Keratinocyte (primary cell): Measurements from ENCODE around the gene NCK2. TPM values are rescaled to one million over a fixed set of nuclear protein-coding genes. Genes with fewer than 3 reads are reported as not detected.

ENCODE experiments used
- DNase-seq: peaks from one replicate; pipeline ENCODE4 v3.0.0-alpha.2; 2011; ENCODE audit warnings: low read depth, missing footprints, low spot score
- FAIRE-seq: peaks from 2 replicates; lab custom pipeline; 2011; peaks lifted over from hg19 to GRCh38; lab: Jason Lieb, UNC
- H2AFZ ChIP-seq: 2 replicates; pipeline ENCODE4 v1.6.0; 2012; ENCODE audit warnings: low read length, control low read depth, inconsistent platforms; ENCODE audit not compliant: control insufficient read depth
- H3K27ac ChIP-seq: 2 replicates; pipeline ENCODE4 v1.5.1; 2011; ENCODE audit warnings: low read length; ENCODE audit not compliant: control insufficient read depth, insufficient read depth
- H3K27me3 ChIP-seq: 3 replicates; pipeline ENCODE4 v1.6.0; 2011; ENCODE audit warnings: low read length; ENCODE audit not compliant: control insufficient read depth, insufficient read depth; ENCODE audit errors: extremely low read depth
- H3K36me3 ChIP-seq, 2 experiments: 2 replicates in 1 of 2; 3 replicates in 1 of 2; pipeline ENCODE4 v1.5.1; 2011; ENCODE audit warnings: low read length in 2 of 2, mild to moderate bottlenecking in 1 of 2; ENCODE audit not compliant: control insufficient read depth in 2 of 2, insufficient read depth in 2 of 2; ENCODE audit errors: extremely low read depth in 1 of 2
- H3K4me1 ChIP-seq: 3 replicates; pipeline ENCODE4 v1.5.1; 2011; ENCODE audit warnings: low read length; ENCODE audit not compliant: control insufficient read depth, insufficient read depth; ENCODE audit errors: extremely low read depth
- H3K4me2 ChIP-seq: 3 replicates; pipeline ENCODE4 v1.6.0; 2011; ENCODE audit warnings: low read depth, low read length; ENCODE audit not compliant: control insufficient read depth, insufficient read depth; ENCODE audit errors: extremely low read depth
- H3K4me3 ChIP-seq, 3 experiments: fragments of 200-600 bp in 1 of 3; sonication (generic) in 1 of 3; 2 replicates in 2 of 3; 3 replicates in 1 of 3; pipeline ENCODE4 v1.5.1; 2011 to 2016; ENCODE audit warnings: low read length in 3 of 3, mild to moderate bottlenecking in 3 of 3, control low read depth in 2 of 3, inconsistent platforms in 1 of 3, low read depth in 1 of 3, mixed read lengths in 1 of 3, mixed run types in 1 of 3, moderate library complexity in 1 of 3; ENCODE audit not compliant: control insufficient read depth in 2 of 3, insufficient read depth in 2 of 3; ENCODE audit errors: extremely low read depth in 1 of 3
- H3K79me2 ChIP-seq: 2 replicates; pipeline ENCODE4 v1.6.0; 2012; ENCODE audit warnings: low read length; ENCODE audit not compliant: control insufficient read depth, insufficient read depth
- H3K9ac ChIP-seq: 3 replicates; pipeline ENCODE4 v1.6.0; 2011; ENCODE audit warnings: low read length; ENCODE audit not compliant: control insufficient read depth, insufficient read depth; ENCODE audit errors: extremely low read depth
- H3K9me1 ChIP-seq: 3 replicates; pipeline ENCODE4 v1.6.0; 2011; ENCODE audit warnings: low read length; ENCODE audit not compliant: control insufficient read depth, insufficient read depth; ENCODE audit errors: extremely low read depth
- H3K9me3 ChIP-seq: 2 replicates; pipeline ENCODE4 v1.5.1; 2012; ENCODE audit warnings: low read depth, low read length; ENCODE audit not compliant: control insufficient read depth
- H4K20me1 ChIP-seq: 3 replicates; pipeline ENCODE4 v1.6.0; 2011; ENCODE audit warnings: low read length; ENCODE audit not compliant: control insufficient read depth, insufficient read depth; ENCODE audit errors: extremely low read depth
- EZH2 ChIP-seq: IDR thresholded peaks from one replicate; pipeline ENCODE4 v1.6.1; 2012; ENCODE audit warnings: inconsistent platforms, mild to moderate bottlenecking, low read length, moderate library complexity
- dilution Hi-C: fragments of 300-500 bp; cut with MboI; formaldehyde crosslinking; loops from one replicate; pipeline ENCODE4 v1.7.0; 2020; ENCODE audit warnings: low sequenced_read_pairs; ENCODE audit not compliant: extremely low pct_ligation_motif_present
- polyA plus RNA-seq, 5 experiments: library from polyadenylated mRNA; depleted of rRNA in 3 of 5; stranded (reverse) in 3 of 5; stranded (forward) in 1 of 5; unstranded in 1 of 5; fragments of >200 nt; gene quantifications; 1 replicate in 1 of 5; 2 replicates in 3 of 5; 3 replicates in 1 of 5; pipeline versions ENCODE4 v1.2.1 to v1.2.3, GENCODE V29; 2011 to 2012; ENCODE audit warnings: missing spikeins in 2 of 5, low read depth in 1 of 5, low replicate concordance in 1 of 5
- TF ChIP-seq, protein P1 (sequence below), 3 experiments: IDR thresholded peaks in 1 of 3; conservative IDR thresholded peaks in 1 of 3; optimal IDR thresholded peaks in 1 of 3; 2 replicates in 2 of 3; 3 replicates in 1 of 3; pipeline versions ENCODE3 to v1.5.1; 2011; ENCODE audit warnings: low read length in 3 of 3, mild to moderate bottlenecking in 3 of 3, moderate library complexity in 2 of 3, control low read depth in 1 of 3, inconsistent platforms in 1 of 3; ENCODE audit not compliant: insufficient read depth in 2 of 3; ENCODE audit errors: extremely low read depth in 1 of 3

Gene NCK2
- polyA plus RNA-seq, 1 donor (not counting 4 experiments of a cell fraction or from before 2014, with no cell fraction given) = 31.4 TPM

DNA sequence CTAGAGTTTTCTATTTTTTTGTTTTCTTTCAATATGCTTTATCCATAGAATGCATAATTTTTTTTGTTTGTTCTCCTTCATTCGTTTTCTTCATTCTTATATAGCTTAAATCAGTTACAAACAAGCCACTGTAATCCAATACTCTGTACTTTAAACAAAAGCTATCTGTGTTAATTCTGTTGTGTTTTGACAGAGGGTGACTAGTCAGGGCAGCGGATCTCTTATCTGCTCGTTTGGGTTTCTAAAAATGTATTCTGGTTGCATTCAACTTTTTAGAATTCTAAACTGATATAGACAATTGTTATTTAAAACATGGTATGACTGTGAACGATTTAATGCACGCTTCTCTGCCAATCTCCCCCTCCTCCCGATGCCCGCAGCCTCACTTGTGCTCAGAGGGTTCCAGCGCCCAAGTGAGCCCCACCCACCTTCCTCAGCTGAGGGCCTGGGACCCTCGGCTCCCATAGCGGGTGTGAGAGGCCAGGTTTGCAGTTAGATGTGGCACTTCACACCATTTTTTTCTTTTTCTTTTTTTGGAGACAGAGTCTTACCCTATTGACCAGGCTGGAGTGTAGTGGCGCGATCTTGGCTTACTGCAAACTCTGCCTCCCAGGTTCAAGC is 44.1 kb downstream of the NCK2 start:
- H3K27me3 ChIP-seq = no peaks in the 10 kb centered on the region
- DNase-seq (no peak), FAIRE-seq (no peak)
- H2AFZ ChIP-seq = no peak overlapping the region
- H3K9ac ChIP-seq = no peak overlapping the region
- TF ChIP-seq, protein P1, sequence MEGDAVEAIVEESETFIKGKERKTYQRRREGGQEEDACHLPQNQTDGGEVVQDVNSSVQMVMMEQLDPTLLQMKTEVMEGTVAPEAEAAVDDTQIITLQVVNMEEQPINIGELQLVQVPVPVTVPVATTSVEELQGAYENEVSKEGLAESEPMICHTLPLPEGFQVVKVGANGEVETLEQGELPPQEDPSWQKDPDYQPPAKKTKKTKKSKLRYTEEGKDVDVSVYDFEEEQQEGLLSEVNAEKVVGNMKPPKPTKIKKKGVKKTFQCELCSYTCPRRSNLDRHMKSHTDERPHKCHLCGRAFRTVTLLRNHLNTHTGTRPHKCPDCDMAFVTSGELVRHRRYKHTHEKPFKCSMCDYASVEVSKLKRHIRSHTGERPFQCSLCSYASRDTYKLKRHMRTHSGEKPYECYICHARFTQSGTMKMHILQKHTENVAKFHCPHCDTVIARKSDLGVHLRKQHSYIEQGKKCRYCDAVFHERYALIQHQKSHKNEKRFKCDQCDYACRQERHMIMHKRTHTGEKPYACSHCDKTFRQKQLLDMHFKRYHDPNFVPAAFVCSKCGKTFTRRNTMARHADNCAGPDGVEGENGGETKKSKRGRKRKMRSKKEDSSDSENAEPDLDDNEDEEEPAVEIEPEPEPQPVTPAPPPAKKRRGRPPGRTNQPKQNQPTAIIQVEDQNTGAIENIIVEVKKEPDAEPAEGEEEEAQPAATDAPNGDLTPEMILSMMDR (optimal IDR thresholded peaks at IDR 0.05 in 1 of 3, IDR thresholded peaks at IDR 0.05 in 1 of 3, conservative IDR thresholded peaks at IDR 0.05 in 1 of 3; ENCODE audit: extremely low read depth in 1 of 3, insufficient read depth in 2 of 3, low read length in 3 of 3) = no peak
- no peak for TF ChIP-seq EZH2
- peaks cover 7% of the 10 kb centered on the region for H3K9me1 ChIP-seq
- H3K9me3 ChIP-seq = no peaks in the 10 kb centered on the region
- no peak overlapping the region for H3K4me3 ChIP-seq
- H3K27ac ChIP-seq = no peak overlapping the region
- H3K79me2 ChIP-seq = peaks cover 73% of the 10 kb centered on the region
- peaks cover 27% of the 10 kb centered on the region for H3K4me1 ChIP-seq
- no peak overlapping the region for H3K4me2 ChIP-seq
- peaks cover 9% of the 10 kb centered on the region for H4K20me1 ChIP-seq
- H3K36me3 ChIP-seq = no peaks in the 10 kb centered on the region
- dilution Hi-C loops = no loop called here

DNA sequence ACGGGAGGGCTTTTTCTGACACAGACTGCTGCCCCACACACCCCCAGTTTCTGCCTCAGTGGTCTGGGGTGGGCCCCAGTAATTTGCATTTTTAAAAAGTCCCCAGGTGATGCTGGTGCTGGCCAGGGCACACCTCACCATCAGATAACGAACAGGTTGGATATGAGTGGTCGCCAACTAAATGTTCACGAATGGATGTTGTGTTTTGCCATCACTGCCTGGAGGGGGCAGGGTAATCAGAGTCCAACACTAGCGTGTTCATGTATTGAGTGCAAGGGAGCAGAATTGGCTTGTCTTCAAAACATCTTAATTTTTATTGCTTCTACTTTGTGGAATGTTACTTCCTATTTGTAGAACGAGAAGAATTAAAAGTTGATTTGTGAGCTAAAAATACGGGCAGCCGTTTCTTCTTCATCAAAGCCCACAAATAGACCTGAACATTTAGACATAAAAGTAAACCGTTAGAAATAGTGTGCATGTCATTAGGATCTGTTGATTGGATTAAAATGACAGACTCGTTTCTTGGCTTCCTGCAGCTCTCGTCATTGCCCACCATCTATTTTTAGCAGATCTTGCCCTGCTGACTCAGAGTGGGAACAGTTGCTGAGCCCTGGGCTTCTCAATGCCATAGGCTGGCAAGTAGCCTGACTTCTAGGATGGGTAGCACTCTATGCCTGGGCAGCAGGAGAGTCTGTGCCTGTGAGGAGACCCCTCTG is 45.2 kb downstream of the NCK2 start:
- Histone ChIP-seq H3K27me3 (no peaks in the 10 kb centered on the region), H2AFZ (no peak overlapping the region), H3K9ac (peak overlapping the region; percentile 47), H3K79me2 (peaks cover 69% of the 10 kb centered on the region), H3K36me3 (no peaks in the 10 kb centered on the region), H3K4me1 (peaks cover 28% of the 10 kb centered on the region), H3K4me3 (peak overlapping the region in 1 of 3 experiments; percentile 9), H3K27ac (peak overlapping the region; percentile 70), H3K9me3 (no peaks in the 10 kb centered on the region), H3K9me1 (peaks cover 7% of the 10 kb centered on the region), H4K20me1 (peaks cover 9% of the 10 kb centered on the region), H3K4me2 (peak overlapping the region; percentile 95)
- DNase-seq (no peak), FAIRE-seq (peak; percentile 5)
- dilution Hi-C loops = no loop called here
- TF ChIP-seq EZH2 = no peak
- TF ChIP-seq, protein P1 (optimal IDR thresholded peaks at IDR 0.05 in 1 of 3, IDR thresholded peaks at IDR 0.05 in 1 of 3, conservative IDR thresholded peaks at IDR 0.05 in 1 of 3; ENCODE audit: extremely low read depth in 1 of 3, insufficient read depth in 2 of 3, low read length in 3 of 3) = peak; percentile 17 to 56 (median 18)
